ENCODE data around the gene ANKRD12. TPM values are rescaled to one million over a fixed set of nuclear protein-coding genes. Genes with fewer than 3 reads are reported as not detected.

ANKRD12 gene
- total and polyA plus RNA-seq, 4 donors, result 2.7 to 59.7 (median 17.3) TPM

- TF ChIP-seq ZBTB33 (IDR thresholded peaks at IDR 0.05) (no peak), SP1 (IDR thresholded peaks at IDR 0.05) (no peak), GABPA (IDR thresholded peaks at IDR 0.05 in 1 of 2, conservative IDR thresholded peaks at IDR 0.05 in 1 of 2) (no peak), TAF1 (conservative IDR thresholded peaks at IDR 0.05) (no peak), RXRA (IDR thresholded peaks at IDR 0.05) (no peak), MAX (IDR thresholded peaks at IDR 0.05) (no peak), NR2F2 (IDR thresholded peaks at IDR 0.05) (no peak)
Observed at GRCh38 chr18:9273221-9273620, 136.6 kb downstream of the ANKRD12 start (continued).

- H3K9me3 ChIP-seq (ENCODE audit: control insufficient read depth in 4 of 4, low read length in 3 of 4), result no peaks in the 10 kb centered on the region
- no peak for TF ChIP-seq FOXA1 (IDR thresholded peaks at IDR 0.05)
- no peak for TF ChIP-seq HNF4G (IDR thresholded peaks at IDR 0.05)
- no peak for TF ChIP-seq ATF3 (IDR thresholded peaks at IDR 0.05)
- TF ChIP-seq FOXA2 (IDR thresholded peaks at IDR 0.05), result no peak
- no peak for TF ChIP-seq JUND (IDR thresholded peaks at IDR 0.05)
- no peak for TF ChIP-seq TAF1 (conservative IDR thresholded peaks at IDR 0.05)
- no peak for TF ChIP-seq GABPA (IDR thresholded peaks at IDR 0.05 in 1 of 2, conservative IDR thresholded peaks at IDR 0.05 in 1 of 2)
- TF ChIP-seq ZBTB33 (IDR thresholded peaks at IDR 0.05), result no peak
- TF ChIP-seq MAX (IDR thresholded peaks at IDR 0.05), result no peak
- TF ChIP-seq CTCF (IDR thresholded peaks at IDR 0.05; ENCODE audit: low read depth, low read length, missing input control), result no peak
- 95% methylated on average over 1 of the region's 1 CpG for WGBS
- H3K9ac ChIP-seq (ENCODE audit: low read depth in 1 of 2, low read length in 2 of 2), result no peak overlapping the region
- no peak overlapping the region for H3K4me3 ChIP-seq (ENCODE audit: low read depth in 1 of 3, low read length in 3 of 3)
- H3K36me3 ChIP-seq (ENCODE audit: control insufficient read depth in 4 of 4, insufficient read depth in 3 of 4, low read depth in 1 of 4, low read length in 3 of 4), result peaks cover 7 to 35% (median 23%) of the 10 kb centered on the region in 4 donors
- no peak overlapping the region for H3K27ac ChIP-seq (ENCODE audit: low read depth in 1 of 2, low read length in 2 of 2)
- no peaks in the 10 kb centered on the region for H3K27me3 ChIP-seq (ENCODE audit: control insufficient read depth in 4 of 4, insufficient read depth in 4 of 4, low read length in 3 of 4)
- no peaks in the 10 kb centered on the region for H3K4me1 ChIP-seq (ENCODE audit: control insufficient read depth in 4 of 4, insufficient read depth in 4 of 4, low read length in 3 of 4)
- DNase-seq (ENCODE audit: low spot score), result no peak
Observed at GRCh38 chr18:9275890-9276289, 139.3 kb downstream of the ANKRD12 start.

- DNase-seq (ENCODE audit: low spot score), result no peak
- 98% methylated on average over 1 of the region's 1 CpG for WGBS
- no peaks in the 10 kb centered on the region for H3K27me3 ChIP-seq (ENCODE audit: control insufficient read depth in 4 of 4, insufficient read depth in 4 of 4, low read length in 3 of 4)
- H3K4me3 ChIP-seq (ENCODE audit: low read depth in 1 of 3, low read length in 3 of 3), result no peak overlapping the region
- H3K9me3 ChIP-seq (ENCODE audit: control insufficient read depth in 4 of 4, low read length in 3 of 4), result no peaks in the 10 kb centered on the region
- H3K36me3 ChIP-seq (ENCODE audit: control insufficient read depth in 4 of 4, insufficient read depth in 3 of 4, low read depth in 1 of 4, low read length in 3 of 4), result peaks cover 5 to 35% (median 20%) of the 10 kb centered on the region in 4 donors
- H3K27ac ChIP-seq (ENCODE audit: low read depth in 1 of 2, low read length in 2 of 2), result no peak overlapping the region
- no peak overlapping the region for H3K9ac ChIP-seq (ENCODE audit: low read depth in 1 of 2, low read length in 2 of 2)
- no peaks in the 10 kb centered on the region for H3K4me1 ChIP-seq (ENCODE audit: control insufficient read depth in 4 of 4, insufficient read depth in 4 of 4, low read length in 3 of 4)
- TF ChIP-seq JUND (IDR thresholded peaks at IDR 0.05) (no peak), GABPA (IDR thresholded peaks at IDR 0.05 in 1 of 2, conservative IDR thresholded peaks at IDR 0.05 in 1 of 2) (no peak), HNF4G (IDR thresholded peaks at IDR 0.05) (no peak), ZBTB33 (IDR thresholded peaks at IDR 0.05) (no peak), RAD21 (IDR thresholded peaks at IDR 0.05) (no peak), TAF1 (conservative IDR thresholded peaks at IDR 0.05) (no peak), REST (IDR thresholded peaks at IDR 0.05) (no peak), FOXA2 (IDR thresholded peaks at IDR 0.05) (no peak), FOXA1 (IDR thresholded peaks at IDR 0.05) (no peak), YY1 (IDR thresholded peaks at IDR 0.05) (no peak), RXRA (IDR thresholded peaks at IDR 0.05) (no peak), EGR1 (IDR thresholded peaks at IDR 0.05; ENCODE audit: low read depth in 2 of 2) (no peak)
Observed at GRCh38 chr18:9278028-9278427, 141.4 kb downstream of the ANKRD12 start.

Data from liver (tissue), 9 donors.